Measurements from ENCODE around the gene POTEC.
"Not testable (repeated sequence)": the region's sequence is repeated elsewhere in the genome, so short reads cannot be mapped to it uniquely, and the experiment has no call there.

DNA sequence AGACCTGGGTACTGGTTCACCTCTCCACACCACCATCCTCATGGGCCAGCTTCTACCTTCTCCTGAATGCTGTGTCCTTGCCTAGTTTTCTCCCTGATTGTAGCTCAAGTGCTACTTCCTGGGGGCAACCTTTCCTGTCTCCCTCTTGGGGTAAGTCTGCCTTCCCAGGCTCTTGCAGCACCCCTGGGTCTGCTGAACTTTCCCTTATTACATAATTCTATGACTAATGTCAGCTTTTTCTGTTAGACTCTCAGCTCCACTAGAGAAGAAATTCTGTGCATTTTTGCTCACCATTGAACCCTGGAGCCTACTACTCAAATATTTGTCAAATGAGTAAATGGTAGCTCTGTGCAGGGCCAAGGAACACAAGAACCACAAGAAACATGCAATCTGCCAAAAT, 73.4 kb downstream of the POTEC start:
- TF ChIP-seq TP53 (CRISPR knock-in tag; IDR thresholded peaks at IDR 0.05) = not testable (repeated sequence)
- TF ChIP-seq, protein P1, sequence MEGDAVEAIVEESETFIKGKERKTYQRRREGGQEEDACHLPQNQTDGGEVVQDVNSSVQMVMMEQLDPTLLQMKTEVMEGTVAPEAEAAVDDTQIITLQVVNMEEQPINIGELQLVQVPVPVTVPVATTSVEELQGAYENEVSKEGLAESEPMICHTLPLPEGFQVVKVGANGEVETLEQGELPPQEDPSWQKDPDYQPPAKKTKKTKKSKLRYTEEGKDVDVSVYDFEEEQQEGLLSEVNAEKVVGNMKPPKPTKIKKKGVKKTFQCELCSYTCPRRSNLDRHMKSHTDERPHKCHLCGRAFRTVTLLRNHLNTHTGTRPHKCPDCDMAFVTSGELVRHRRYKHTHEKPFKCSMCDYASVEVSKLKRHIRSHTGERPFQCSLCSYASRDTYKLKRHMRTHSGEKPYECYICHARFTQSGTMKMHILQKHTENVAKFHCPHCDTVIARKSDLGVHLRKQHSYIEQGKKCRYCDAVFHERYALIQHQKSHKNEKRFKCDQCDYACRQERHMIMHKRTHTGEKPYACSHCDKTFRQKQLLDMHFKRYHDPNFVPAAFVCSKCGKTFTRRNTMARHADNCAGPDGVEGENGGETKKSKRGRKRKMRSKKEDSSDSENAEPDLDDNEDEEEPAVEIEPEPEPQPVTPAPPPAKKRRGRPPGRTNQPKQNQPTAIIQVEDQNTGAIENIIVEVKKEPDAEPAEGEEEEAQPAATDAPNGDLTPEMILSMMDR (IDR thresholded peaks at IDR 0.05) = not testable (repeated sequence)

All from A549 (cell line).